Measurements from ENCODE around the gene CYP11A1.

DNA sequence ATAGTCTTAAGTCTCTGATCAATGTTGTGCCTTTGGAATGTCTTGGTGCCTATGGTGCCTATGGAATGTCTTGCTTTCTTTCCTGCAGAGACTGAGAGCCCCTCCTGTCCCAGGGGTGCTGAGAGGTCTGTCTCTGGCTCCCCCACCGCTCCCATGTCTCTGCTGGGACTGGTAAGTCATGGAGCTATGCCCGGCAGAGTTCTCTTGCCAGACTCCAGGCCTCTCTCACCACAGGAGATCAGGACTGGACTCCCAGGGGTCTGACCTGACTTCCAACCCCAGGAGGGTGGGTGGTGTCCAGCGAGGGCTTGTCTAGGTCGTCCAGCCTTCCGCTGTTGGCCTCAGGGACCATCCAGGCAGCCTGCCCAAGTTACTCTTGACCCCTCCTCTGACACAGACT is 14.0 kb upstream of the CYP11A1 start:
- TF ChIP-seq POLR2A (IDR thresholded peaks at IDR 0.05; ENCODE audit: low read depth, low read length) (no peak), POLR2AphosphoS5 (IDR thresholded peaks at IDR 0.05; ENCODE audit: low read depth, low read length) (no peak)

Data from GM12892 (cell line).